HUDEP-2 (cell line): Measurements from ENCODE around the gene TBC1D3B.
"Not testable (repeated sequence)": the region's sequence is repeated elsewhere in the genome, so short reads cannot be mapped to it uniquely, and the experiment has no call there.

Experiments used
- DNase-seq, 76 experiments: peaks; one replicate each; lab custom pipeline; 2025; ENCODE audit not compliant: unreplicated experiment in 76 of 76; lab: John Stamatoyannopoulos, UW

Gene TBC1D3B

GRCh38 chr17:36182176-36183000, 6.0 kb upstream of the TBC1D3B start:
- DNase-seq, result peak in 1 of 76 experiments; percentile 20

GRCh38 chr17:36181446-36182175, 5.2 kb upstream of the TBC1D3B start:
- peak in 1 of 76 experiments; percentile 35 for DNase-seq

GRCh38 chr17:36168836-36169235, 7.6 kb downstream of the TBC1D3B start:
- DNase-seq, result not testable (repeated sequence)

DNA sequence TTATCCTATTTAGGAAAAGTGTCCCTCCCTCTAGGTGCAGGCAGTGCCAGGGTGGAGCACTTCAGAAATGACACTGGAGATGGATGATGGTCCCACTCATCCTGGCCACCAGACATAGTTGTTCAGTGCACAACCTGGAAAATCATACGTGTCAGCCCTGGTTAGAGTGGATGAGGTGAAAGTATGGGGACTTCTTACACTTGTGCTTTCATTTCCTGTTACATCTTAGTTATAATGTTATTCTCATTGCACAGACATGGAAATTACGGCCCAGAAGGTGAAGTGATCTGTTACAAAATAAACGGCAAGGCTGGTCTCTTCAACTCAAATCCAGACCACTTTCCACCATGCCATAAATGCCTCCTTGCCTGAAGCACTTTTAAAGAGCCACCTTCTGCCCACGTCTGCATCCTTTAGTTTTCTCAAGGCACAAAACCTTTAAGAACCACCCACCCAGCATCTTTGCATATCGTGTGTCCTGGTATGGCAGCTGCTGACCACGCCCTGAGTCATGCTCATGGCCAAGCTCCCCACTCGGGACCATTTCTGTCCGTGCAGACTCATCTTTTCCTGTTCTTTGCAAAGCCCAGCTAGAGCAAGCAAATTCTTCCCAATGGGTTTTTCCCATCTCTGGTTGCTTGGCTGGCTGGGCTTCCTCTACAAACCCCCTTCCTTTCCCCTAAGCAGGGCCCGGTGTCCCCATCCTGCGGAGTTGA, 22.4 kb downstream of the TBC1D3B start:
- DNase-seq, result no peak

- no peak for DNase-seq
These were observed 23.8 kb downstream of the TBC1D3B start for GRCh38 chr17:36152639-36153120.

GRCh38 chr17:36151891-36152638, 24.4 kb downstream of the TBC1D3B start:
- no peak for DNase-seq

- peak in 34 of 76 experiments; percentile 4 to 71 (median 43) for DNase-seq
These were observed 27.1 kb downstream of the TBC1D3B start for GRCh38 chr17:36149296-36149820.

- peak in 61 of 76 experiments; percentile 11 to 80 (median 52) for DNase-seq
These were observed 27.7 kb downstream of the TBC1D3B start for GRCh38 chr17:36148559-36149295.

GRCh38 chr17:36147601-36148000, 28.8 kb downstream of the TBC1D3B start:
- DNase-seq, result no peak

- no peak for DNase-seq
These were observed 31.3 kb downstream of the TBC1D3B start for GRCh38 chr17:36144981-36145729.

- DNase-seq, result no peak
These were observed 32.4 kb downstream of the TBC1D3B start for GRCh38 chr17:36144014-36144413.

- no peak for DNase-seq
These were observed 33.6 kb downstream of the TBC1D3B start for GRCh38 chr17:36142806-36143205.

DNA sequence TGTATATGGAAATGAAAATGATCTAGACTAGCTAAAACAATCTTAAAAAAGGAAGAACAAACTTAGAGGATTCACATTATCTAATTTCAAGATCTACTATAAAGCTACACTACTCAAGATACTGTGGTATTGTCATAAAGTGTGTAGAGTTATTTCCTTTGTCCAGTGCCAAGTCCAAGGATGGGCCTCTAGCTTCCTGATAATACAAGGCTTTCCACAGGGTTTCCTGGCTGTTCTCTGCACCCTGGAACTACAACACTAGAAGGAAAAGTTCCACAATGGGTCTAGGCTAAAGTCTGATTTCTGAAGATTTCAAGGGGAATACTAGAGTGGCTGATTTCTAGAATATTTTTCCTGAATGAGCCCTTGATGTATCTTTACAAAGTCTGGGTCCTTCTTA, 34.2 kb downstream of the TBC1D3B start:
- DNase-seq, result no peak

DNA sequence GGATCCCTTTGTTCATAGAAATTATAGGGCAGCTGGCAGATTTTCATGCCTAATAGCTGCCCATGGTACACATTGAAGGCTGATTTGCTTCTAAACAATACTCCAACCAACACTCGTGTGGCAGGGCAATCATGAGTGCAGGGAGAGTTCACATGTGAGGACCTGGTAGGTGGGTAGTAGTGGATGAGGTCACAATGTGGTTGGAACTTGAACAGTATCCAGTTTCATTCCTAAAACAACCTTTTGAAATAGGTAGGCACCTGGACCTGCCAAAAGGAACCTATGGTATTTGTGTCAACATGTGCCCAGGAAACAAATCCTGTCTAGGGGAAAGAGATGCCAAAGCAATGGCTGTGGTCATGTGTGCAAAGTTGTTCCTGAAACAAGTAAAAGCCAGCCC, 40.0 kb downstream of the TBC1D3B start:
- DNase-seq, result no peak

DNA sequence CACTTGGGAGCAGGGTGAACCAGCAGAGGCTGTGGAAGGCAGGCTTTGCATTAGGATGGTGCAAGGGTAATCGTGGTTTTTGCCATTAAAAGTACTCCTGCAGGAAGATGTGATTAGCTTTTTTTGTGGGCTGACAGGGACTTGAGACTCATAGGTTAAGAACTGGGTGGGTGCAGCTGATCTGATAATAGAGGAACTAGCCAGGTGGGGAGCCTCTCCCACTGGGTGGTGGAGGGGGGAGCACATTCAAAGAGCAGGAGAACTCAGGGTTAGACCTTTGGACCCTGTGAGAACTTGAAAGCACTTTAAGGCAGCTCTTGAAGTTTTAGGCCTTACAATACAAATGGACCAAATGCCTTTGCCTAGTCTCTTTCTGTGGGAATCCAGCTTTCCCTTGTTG, 40.4 kb downstream of the TBC1D3B start:
- DNase-seq, result no peak

DNA sequence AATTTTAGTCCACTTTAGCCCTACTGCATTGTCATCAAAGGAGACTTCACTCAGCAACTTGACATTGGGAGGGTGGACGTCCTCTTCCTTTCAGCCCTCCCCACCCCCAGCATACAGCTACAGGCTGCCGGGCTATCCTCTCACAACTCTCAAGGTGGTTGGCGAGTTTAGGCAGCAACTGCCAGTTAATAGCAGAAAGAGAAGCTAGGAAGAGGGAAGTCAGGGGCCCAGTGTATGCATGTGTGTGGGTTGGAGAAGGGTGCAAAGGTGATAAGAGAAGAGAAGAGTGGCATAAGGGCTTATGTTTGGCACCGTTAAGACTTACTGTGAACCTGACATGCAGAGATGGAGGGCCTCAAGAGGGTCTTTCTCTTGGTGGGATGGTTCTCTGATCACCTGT, 41.0 kb downstream of the TBC1D3B start:
- DNase-seq, result no peak

- no peak for DNase-seq
These were observed 42.7 kb downstream of the TBC1D3B start for GRCh38 chr17:36133602-36134236.

DNA sequence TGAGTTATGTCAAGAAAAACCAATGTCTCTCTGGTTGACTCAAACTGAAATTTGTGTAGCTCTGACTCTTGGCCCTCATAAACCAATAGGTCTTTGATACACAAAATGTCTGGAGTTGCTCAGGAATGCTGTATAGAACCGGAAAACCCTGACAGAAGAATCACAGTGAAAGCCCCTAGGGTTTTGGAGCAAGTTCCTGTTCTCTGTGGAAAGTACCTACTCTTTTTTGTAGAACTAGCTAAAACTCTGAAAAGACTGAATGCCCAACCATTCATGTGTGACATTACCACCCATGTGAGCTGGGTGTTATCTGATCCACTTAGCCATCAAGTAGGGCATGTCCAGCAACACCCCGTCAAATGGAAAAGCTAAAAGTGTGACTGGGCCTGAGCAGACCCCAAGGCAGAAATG, 44.0 kb downstream of the TBC1D3B start:
- no peak for DNase-seq
